ENCODE data around the gene JARID2. TPM values are rescaled to one million over a fixed set of nuclear protein-coding genes. Genes with fewer than 3 reads are reported as not detected.
A peak's percentile ranks its signal among the peaks of the same experiment; 100 is the strongest.

The JARID2 gene
- total and polyA plus RNA-seq, 8 donors = 2.4 to 6.7 (median 3.7) TPM

DNA sequence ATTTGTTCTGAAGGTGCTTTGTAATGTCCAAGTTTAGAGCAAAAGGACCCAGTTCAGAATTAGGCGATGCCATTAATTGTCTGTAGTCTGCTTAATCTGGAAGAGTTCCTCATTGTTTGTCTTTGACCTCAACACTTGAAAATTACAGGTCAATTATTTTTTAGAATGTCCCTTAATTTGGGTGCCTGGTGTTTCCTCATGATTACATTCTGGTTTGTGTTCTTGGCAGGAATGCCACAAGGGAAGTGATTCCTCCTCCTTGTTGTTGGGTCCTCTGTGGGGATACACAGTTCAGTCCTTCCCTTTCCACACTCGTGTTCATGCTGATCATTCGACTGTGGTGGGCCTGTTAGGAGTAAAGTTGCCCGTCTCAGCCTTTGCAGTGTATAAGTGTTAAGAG is 207.3 kb downstream of the JARID2 start:
- no peak for ATAC-seq
- TF ChIP-seq, protein P1, sequence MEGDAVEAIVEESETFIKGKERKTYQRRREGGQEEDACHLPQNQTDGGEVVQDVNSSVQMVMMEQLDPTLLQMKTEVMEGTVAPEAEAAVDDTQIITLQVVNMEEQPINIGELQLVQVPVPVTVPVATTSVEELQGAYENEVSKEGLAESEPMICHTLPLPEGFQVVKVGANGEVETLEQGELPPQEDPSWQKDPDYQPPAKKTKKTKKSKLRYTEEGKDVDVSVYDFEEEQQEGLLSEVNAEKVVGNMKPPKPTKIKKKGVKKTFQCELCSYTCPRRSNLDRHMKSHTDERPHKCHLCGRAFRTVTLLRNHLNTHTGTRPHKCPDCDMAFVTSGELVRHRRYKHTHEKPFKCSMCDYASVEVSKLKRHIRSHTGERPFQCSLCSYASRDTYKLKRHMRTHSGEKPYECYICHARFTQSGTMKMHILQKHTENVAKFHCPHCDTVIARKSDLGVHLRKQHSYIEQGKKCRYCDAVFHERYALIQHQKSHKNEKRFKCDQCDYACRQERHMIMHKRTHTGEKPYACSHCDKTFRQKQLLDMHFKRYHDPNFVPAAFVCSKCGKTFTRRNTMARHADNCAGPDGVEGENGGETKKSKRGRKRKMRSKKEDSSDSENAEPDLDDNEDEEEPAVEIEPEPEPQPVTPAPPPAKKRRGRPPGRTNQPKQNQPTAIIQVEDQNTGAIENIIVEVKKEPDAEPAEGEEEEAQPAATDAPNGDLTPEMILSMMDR (IDR thresholded peaks at IDR 0.05) = no peak
- no peak for FAIRE-seq
- Histone ChIP-seq H3K27ac (no peak overlapping the region), H3K27me3 (no peaks in the 10 kb centered on the region), H3K4me1 (peaks cover 0 to 4% (median 0%) of the 10 kb centered on the region in 3 donors), H3K4me3 (no peak overlapping the region), H3K9me3 (no peaks in the 10 kb centered on the region), H3K36me3 (no peaks in the 10 kb centered on the region)
- intact Hi-C loops (cut with DNase I) = no loop called here
- 86 to 94% methylated on average over 4 of the region's 4 CpGs for WGBS, 2 donors
- no peak for DNase-seq

DNA sequence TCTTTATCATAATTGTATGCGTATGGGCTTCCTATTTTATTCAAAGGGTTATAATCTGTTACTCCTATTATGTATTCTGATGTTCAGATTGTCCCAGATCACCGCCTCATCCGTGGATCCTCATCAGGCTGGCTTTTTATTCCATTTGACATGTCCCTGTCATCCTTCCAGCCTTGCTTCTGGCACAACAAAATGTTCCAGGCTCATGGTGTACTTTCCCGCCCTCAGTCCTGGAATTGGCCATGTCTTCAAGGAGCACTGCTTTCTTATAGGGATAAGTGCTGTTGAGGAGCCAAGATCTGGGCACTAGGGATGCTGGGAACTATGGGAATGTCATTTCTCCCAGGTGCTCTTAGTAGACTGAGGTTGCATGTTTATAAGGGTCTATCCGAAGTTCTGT is 207.8 kb downstream of the JARID2 start:
- H3K4me1 ChIP-seq = no peaks in the 10 kb centered on the region
- no peak overlapping the region for H3K27ac ChIP-seq
- WGBS, 2 donors = 88 to 89% methylated on average over 5 of the region's 5 CpGs
- TF ChIP-seq, protein P1 (IDR thresholded peaks at IDR 0.05) = no peak
- DNase-seq (no peak), FAIRE-seq (no peak), ATAC-seq (no peak)
- H3K4me3 ChIP-seq = no peak overlapping the region
- intact Hi-C loops (cut with DNase I) = no loop called here
- H3K9me3 ChIP-seq = no peaks in the 10 kb centered on the region
- no peaks in the 10 kb centered on the region for H3K27me3 ChIP-seq
- no peaks in the 10 kb centered on the region for H3K36me3 ChIP-seq

GRCh38 chr6:15456422-15456821 is 210.6 kb downstream of the JARID2 start:
- no peak overlapping the region for H3K27ac ChIP-seq
- H3K9me3 ChIP-seq = no peaks in the 10 kb centered on the region
- DNase-seq = no peak
- no peak for ATAC-seq
- no peaks in the 10 kb centered on the region for H3K4me1 ChIP-seq
- 52 to 72% methylated on average over 2 of the region's 2 CpGs for WGBS, 2 donors
- H3K36me3 ChIP-seq = no peaks in the 10 kb centered on the region
- no peak overlapping the region for H3K4me3 ChIP-seq
- no peak for FAIRE-seq
- TF ChIP-seq, protein P1 (IDR thresholded peaks at IDR 0.05) = no peak
- intact Hi-C loops (cut with DNase I) = no loop called here
- H3K27me3 ChIP-seq = no peaks in the 10 kb centered on the region

DNA sequence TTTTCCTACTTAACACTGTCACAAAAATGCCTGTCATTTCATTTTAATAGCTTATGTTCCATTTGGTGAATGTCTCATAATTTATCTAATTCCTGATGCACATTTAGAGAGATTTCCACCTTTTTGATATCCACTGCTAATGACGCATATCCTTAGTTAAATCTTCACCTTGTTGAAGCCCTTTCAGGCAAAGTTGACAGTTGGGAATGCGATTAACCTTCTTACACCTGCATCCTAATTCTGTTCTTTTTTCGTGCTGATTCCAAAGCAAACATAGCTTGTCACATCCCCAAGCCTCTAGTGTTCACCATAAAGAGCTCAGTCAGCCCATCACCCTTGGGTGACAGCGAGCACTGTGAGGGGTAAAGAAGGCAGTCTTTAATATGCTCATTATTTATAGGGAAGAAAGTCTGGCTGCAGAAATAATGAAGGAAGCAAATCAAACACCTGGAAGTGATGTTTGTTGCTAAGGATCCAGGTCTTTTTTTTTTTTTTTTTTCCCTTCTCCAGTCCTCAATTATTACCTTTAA is 211.3 kb downstream of the JARID2 start:
- no peak for FAIRE-seq
- DNase-seq = no peak
- no peaks in the 10 kb centered on the region for H3K9me3 ChIP-seq
- WGBS, 2 donors = 65 to 67% methylated on average over 4 of the region's 4 CpGs
- ATAC-seq = peak in 1 of 4 donors; percentile 38
- H3K27ac ChIP-seq = no peak overlapping the region
- H3K4me3 ChIP-seq = no peak overlapping the region
- intact Hi-C loops (cut with DNase I) = no loop called here
- H3K27me3 ChIP-seq = no peaks in the 10 kb centered on the region
- no peaks in the 10 kb centered on the region for H3K4me1 ChIP-seq
- TF ChIP-seq, protein P1 (IDR thresholded peaks at IDR 0.05) = no peak
- H3K36me3 ChIP-seq = no peaks in the 10 kb centered on the region

- DNase-seq = no peak
- Histone ChIP-seq H3K9me3 (no peaks in the 10 kb centered on the region), H3K4me3 (no peak overlapping the region), H3K27ac (no peak overlapping the region), H3K36me3 (no peaks in the 10 kb centered on the region), H3K27me3 (no peaks in the 10 kb centered on the region), H3K4me1 (no peaks in the 10 kb centered on the region)
- intact Hi-C loops (cut with DNase I) = no loop called here
- ATAC-seq = no peak
- WGBS, 2 donors = 84 to 85% methylated on average over 14 of the region's 14 CpGs
- FAIRE-seq = no peak
- TF ChIP-seq, protein P1 (IDR thresholded peaks at IDR 0.05) = no peak
Observed at GRCh38 chr6:15458021-15458459, 212.2 kb downstream of the JARID2 start.

Data from pancreas (tissue), 10 donors.